Loucy (cell line): ENCODE data around the gene CD36.

Experiments
- H2AFZ ChIP-seq: fragments of 200-600 bp; sonication (generic); 2 replicates; pipeline ENCODE4 v1.6.0; 2016; ENCODE audit warnings: antibody characterized with exemption, mild to moderate bottlenecking, low read length, moderate library complexity
- H3F3A ChIP-seq: fragments of 200-600 bp; 2 replicates; pipeline ENCODE4 v1.6.0; 2016; ENCODE audit warnings: antibody characterized with exemption, low read depth, mild to moderate bottlenecking
- H3K27me3 ChIP-seq: fragments of 200-600 bp; sonication (generic); 2 replicates; pipeline ENCODE4 v1.6.1; 2014; ENCODE audit warnings: low read length, mild to moderate bottlenecking; ENCODE audit not compliant: insufficient read depth, poor library complexity, severe bottlenecking
- H3K36me3 ChIP-seq: fragments of 200-600 bp; sonication (generic); 2 replicates; pipeline ENCODE4 v1.6.1; 2016; ENCODE audit warnings: low read length; ENCODE audit not compliant: insufficient read depth
- H3K4me1 ChIP-seq: fragments of 200-600 bp; sonication (generic); 2 replicates; pipeline ENCODE4 v1.5.1; 2014; ENCODE audit warnings: low read length, mild to moderate bottlenecking; ENCODE audit not compliant: insufficient read depth, poor library complexity, severe bottlenecking
- H3K4me2 ChIP-seq: fragments of 200-600 bp; sonication (generic); 2 replicates; pipeline ENCODE4 v1.6.0; 2014; ENCODE audit warnings: antibody characterized with exemption, low read length, low read depth, mild to moderate bottlenecking; ENCODE audit not compliant: poor library complexity, severe bottlenecking
- H3K4me3 ChIP-seq: fragments of 200-600 bp; sonication (generic); 2 replicates; pipeline ENCODE4 v1.5.1; 2014; ENCODE audit warnings: low read length, mild to moderate bottlenecking, mixed read lengths; ENCODE audit not compliant: poor library complexity, severe bottlenecking
- H3K79me2 ChIP-seq: fragments of 200-600 bp; sonication (generic); 2 replicates; pipeline ENCODE4 v1.6.1; 2014; ENCODE audit warnings: low read length; ENCODE audit not compliant: insufficient read depth
- H3K9ac ChIP-seq: fragments of 200-600 bp; sonication (generic); 2 replicates; pipeline ENCODE4 v1.6.0; 2014; ENCODE audit warnings: mild to moderate bottlenecking, low read depth, low read length, moderate library complexity; ENCODE audit not compliant: poor library complexity, severe bottlenecking
- H3K9me2 ChIP-seq: fragments of 200-600 bp; sonication (generic); replicated peaks from 2 replicates; pipeline ENCODE4 v1.6.1; 2016; ENCODE audit warnings: low read depth, low read length, mixed read lengths
- H3K9me3 ChIP-seq: fragments of 200-600 bp; sonication (generic); 2 replicates; pipeline ENCODE4 v1.6.1; 2014; ENCODE audit warnings: mild to moderate bottlenecking, antibody characterized with exemption, low read length, low read depth; ENCODE audit not compliant: insufficient read depth
- H4K20me1 ChIP-seq: fragments of 200-600 bp; sonication (generic); 2 replicates; pipeline ENCODE4 v1.6.0; 2014; ENCODE audit warnings: antibody characterized with exemption, low read length, mild to moderate bottlenecking; ENCODE audit not compliant: insufficient read depth, poor library complexity, severe bottlenecking
- CTCF ChIP-seq: fragments of 200-600 bp; sonication (generic); conservative IDR thresholded peaks from 2 replicates; pipeline ENCODE4 v1.5.1; 2014; ENCODE audit warnings: mild to moderate bottlenecking, antibody characterized with exemption, low read length
- EZH2phosphoT487 ChIP-seq: fragments of 200-600 bp; IDR thresholded peaks from 2 replicates; pipeline ENCODE4 v1.6.1; 2018; ENCODE audit warnings: antibody characterized with exemption, mild to moderate bottlenecking, moderate library complexity, borderline replicate concordance

The CD36 gene

GRCh38 chr7:80675090-80675489, 36.6 kb downstream of the CD36 start:
- Histone ChIP-seq H3K9me2 (no peaks in the 10 kb centered on the region), H3K79me2 (no peaks in the 10 kb centered on the region), H3K36me3 (no peaks in the 10 kb centered on the region), H3K9ac (no peak overlapping the region), H3K27me3 (no peaks in the 10 kb centered on the region), H3K4me3 (no peak overlapping the region), H4K20me1 (no peaks in the 10 kb centered on the region), H3K4me2 (no peak overlapping the region), H3K9me3 (no peaks in the 10 kb centered on the region), H3K4me1 (no peaks in the 10 kb centered on the region), H3F3A (no peaks in the 10 kb centered on the region), H2AFZ (no peak overlapping the region)
- TF ChIP-seq CTCF (no peak), EZH2phosphoT487 (no peak)

GRCh38 chr7:80676404-80676803, 38.0 kb downstream of the CD36 start:
- Histone ChIP-seq H3K9ac (no peak overlapping the region), H3K36me3 (no peaks in the 10 kb centered on the region), H3F3A (no peaks in the 10 kb centered on the region), H3K4me2 (no peak overlapping the region), H3K9me3 (no peaks in the 10 kb centered on the region), H3K79me2 (no peaks in the 10 kb centered on the region), H2AFZ (no peak overlapping the region), H3K4me3 (no peak overlapping the region), H3K4me1 (no peaks in the 10 kb centered on the region), H4K20me1 (no peaks in the 10 kb centered on the region), H3K9me2 (no peaks in the 10 kb centered on the region), H3K27me3 (no peaks in the 10 kb centered on the region)
- TF ChIP-seq CTCF: no peak
- TF ChIP-seq EZH2phosphoT487: no peak

- no peak overlapping the region for H3K4me2 ChIP-seq
- no peaks in the 10 kb centered on the region for H3K9me3 ChIP-seq
- no peaks in the 10 kb centered on the region for H3K36me3 ChIP-seq
- no peak overlapping the region for H3K4me3 ChIP-seq
- H3F3A ChIP-seq: no peaks in the 10 kb centered on the region
- H3K9me2 ChIP-seq: no peaks in the 10 kb centered on the region
- H4K20me1 ChIP-seq: no peaks in the 10 kb centered on the region
- TF ChIP-seq CTCF (no peak), EZH2phosphoT487 (no peak)
- H3K79me2 ChIP-seq: no peaks in the 10 kb centered on the region
- H3K9ac ChIP-seq: no peak overlapping the region
- H3K27me3 ChIP-seq: no peaks in the 10 kb centered on the region
- H2AFZ ChIP-seq: no peak overlapping the region
- no peaks in the 10 kb centered on the region for H3K4me1 ChIP-seq
Measured at GRCh38 chr7:80677629-80678028, 39.2 kb downstream of the CD36 start.
